ENCODE results near the gene NSMF.
"Not testable (repeated sequence)": the region's sequence is repeated elsewhere in the genome, so short reads cannot be mapped to it uniquely, and the experiment has no call there.

Gene NSMF

DNA sequence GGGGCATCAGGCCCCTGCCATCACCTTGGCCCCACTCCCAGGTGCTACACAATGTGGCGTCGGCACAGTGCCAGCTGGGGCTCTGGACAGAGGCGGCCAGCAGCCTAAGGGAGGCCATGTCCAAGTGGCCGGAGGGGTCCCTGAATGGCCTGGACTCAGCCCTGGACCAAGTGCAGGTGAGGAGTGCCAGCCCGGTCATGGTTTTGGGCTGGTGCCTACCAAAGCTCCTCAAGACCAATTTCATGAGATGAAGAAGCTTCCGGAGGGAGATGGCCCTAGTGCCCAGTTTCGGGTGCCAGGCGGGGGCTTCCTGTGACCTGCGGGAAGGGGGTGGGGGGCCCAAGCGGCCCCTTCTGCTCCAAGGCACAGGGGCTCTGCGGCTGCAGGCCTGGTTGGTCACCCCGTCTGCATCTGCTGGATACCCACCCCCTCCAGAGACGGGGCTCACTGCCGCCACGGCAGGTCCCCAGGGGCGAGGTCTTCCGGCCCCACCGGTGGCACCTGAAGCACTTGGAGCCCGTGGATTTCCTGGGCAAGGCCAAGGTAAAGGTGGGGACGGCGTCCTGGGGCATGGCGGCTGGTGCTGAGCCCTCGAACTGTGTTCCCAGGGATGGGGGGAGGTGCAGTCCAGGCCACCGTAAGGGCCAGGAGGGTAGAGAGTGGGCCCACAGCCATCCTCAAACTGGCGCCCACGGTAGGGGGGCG, 30.1 kb downstream of the NSMF start:
- DNase-seq, result no peak

DNA sequence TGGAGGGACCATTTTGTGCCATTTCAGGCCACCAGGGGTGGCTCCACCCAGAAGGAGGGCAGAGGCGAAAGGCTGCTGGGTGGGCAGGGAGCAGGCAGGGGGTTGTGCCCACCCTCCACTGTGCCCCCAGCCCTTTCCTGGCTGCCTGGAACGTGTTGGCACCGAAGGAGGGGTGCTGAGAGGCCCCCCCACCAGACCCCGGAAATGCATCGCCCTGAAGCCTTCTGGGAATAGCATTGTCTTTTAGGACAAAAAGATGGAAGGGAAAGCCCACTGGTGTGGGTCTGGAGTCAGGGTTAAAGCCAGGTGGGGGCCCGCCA, 30.9 kb downstream of the NSMF start:
- DNase-seq, result no peak

DNA sequence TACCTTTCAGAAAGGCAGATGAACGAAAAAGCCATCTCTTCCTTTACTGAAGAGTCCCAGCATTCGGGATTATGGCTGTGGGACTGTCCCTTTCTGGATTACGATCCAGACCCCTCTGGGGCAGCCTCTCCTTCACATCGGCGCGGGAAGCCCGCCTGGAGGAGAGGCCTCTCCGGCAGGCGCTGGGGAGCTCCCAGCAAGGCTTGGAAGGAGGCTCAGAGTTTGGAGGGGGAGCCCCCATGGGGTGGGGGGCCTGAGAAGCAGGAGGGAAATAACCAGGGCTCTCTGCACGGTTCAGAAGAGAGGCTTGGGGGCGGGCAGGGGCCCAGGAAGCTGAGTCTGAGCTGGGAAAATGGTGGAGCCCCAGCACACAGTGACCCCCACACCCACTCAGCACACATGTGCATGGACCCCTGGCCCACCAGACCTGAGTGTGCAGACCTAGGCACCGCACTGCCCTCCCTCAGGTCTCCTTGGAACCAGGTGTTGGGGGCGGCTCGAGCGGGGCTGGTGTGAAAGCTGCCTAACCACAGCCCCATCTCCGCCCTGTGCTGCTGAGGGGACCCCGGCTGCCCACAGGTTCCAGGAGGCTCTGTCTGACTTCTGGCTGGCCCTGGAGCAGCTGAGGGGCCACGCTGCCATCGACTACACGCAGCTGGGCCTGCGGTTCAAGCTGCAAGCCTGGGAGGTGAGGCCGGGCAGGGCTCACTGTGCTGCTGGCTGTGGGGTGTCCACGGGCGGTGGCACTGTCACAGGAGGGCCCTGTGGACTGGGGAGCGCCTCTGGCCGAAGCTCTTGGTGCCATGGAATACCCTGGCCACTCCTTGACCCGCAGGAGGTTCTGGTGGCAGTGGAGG, 31.5 kb downstream of the NSMF start:
- no peak for DNase-seq

DNA sequence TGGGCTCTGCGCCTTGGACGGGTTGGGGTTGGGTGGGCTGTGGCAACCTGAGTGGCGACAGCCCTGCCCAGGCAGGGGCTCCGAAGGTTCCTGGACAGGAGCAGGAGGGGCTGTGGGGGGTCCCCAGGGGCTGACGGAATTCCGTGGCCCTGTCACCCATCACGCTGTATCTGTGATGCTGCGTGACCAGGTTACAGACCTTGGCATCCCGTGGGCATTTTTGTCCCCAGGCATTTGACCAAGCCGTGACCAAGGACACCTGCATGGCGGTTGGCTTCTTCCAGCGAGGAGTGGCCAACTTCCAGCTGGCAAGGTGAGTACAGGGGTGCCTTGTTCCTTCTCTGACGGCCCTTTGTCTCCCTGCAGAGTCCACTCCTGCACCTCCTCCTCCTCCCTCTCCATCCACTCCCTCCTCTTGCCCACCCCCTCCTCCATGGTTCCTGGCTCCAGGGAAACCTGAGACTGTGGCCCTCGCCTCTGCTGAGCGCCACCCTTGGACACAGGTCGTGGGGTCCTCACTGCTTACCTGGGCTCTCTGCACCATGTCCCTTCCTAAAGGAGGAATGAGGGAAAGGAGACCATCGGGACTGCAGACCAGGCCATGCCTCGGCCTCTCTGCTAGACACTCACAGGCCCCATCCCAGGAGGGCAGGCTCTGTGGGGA, 33.0 kb downstream of the NSMF start:
- DNase-seq, result no peak

DNA sequence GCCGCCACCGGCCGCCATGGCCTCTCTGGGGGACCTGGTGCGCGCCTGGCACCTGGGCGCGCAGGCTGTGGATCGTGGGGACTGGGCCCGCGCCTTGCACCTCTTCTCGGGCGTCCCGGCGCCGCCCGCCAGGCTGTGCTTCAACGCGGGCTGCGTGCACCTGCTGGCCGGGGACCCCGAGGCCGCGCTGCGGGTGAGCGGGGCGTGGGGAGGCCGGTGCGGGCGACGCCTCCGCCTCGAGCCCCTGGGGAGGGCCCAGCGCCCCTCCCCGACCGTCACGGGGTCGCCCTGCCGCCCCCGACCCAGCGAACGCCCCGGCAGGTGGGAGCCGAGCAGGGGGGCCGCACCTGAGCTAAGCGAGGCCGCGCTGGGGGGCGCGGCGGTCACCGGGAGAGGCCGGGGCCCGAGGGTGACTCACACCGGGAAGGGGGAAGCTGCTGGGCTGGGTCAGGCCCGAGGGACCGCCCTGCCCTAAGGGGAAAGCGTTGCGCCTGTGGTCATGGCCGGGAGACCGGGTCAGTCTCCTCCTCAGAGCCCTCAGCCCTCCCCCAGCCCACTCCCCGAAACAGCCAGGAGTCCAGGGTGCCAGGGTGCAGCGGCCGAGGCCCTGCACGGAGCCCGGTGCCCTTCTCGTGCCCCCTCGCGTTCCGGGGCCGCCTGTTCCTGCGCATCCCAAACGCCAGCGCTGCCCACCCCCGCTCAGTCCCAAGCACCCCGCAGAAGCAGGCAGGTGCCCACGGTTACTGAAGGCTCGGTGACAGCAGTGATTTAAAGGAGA, 35.4 kb downstream of the NSMF start:
- no peak for DNase-seq

DNA sequence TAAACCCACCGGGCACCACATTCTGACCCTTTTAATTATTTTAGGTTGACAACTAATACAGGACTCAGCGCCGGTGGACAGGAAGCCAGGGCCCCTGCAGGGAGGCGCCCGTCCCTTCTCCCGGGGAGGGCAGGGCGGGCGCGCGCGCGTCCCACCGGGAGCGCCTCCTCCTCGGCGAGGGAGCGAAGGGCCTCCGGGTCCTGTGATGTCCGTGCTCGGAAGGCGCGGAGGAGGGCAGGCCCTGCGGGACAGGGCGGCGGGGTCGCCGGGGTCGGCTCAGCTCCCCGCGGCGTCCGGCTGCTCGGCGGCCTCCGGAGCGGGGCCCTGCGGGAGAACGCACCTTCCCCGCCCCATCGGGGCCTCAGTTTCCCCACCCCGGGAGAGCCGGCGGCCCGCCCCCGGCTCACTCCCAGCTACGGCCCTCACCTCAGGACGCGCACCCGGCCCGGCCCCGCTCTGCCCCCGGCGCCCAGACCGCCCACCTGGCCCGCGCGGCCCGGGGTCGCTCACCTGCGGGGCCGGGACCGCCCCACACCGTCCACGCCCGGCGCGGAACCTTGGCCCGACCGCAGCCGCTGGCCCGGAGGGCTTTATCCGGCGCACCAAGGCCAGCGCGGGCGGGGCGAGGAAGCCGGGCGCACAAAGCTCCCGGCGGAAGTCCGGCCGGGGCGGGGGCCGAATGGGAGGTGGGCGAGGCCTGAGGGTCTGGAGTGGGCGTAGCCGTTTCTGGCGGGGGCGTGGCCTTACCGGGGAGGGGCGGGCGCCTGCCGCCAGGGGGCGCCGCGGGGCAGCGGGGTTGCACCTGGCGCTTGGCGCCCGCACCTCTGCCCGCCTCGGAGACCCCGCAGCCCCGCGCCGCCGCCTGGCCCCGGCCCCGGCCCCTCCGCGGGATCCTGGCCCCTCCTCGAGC, 36.3 kb downstream of the NSMF start, which contains the start of the genes EXD3 and NOXA1:
Gene EXD3 (minus strand): TSS at position 559 of the 910 bp plus-strand sequence. CDS start 27,805 bp downstream, outside the sequence.
Gene NOXA1 (plus strand): TSS at position 790 of the 910 bp plus-strand sequence. CDS start 137 bp downstream, outside the sequence.
- DNase-seq, result peak; percentile 93

DNA sequence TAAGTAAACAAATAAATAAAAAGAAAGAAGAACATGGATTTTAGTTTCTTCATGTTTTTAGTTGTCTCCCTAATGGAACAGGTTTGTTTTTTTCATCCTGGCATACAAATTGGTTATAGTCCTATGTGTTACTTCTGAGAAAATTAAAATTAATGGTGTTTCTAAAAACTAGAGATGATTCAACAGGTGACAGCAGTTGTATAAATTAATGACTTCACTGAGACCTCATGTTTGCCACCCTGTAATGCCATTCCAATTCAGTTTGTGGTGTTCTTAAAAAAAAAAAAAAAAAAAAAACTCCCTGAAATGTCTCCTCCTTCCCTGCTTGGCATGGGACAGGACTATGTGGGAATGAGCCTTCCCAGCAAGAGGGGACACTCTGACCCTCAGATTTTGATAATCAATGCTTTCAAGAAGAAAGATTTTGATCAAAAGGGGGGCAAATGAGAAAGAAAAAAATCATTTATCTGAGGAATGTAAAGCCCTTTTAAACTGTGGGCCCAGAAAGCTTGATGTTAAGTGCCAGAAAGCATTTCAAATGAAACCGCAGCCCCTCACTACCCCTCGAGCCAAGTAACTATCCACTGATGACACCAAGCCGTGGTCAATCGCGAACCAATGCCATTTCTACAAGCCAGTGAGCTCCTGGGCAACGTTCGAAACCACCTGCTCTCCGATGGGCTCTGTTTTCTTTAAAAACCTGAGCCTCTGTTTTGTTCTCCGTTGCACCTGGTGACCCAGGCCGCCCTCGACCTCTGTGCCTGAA, 37.1 kb downstream of the NSMF start:
- no peak for DNase-seq

DNA sequence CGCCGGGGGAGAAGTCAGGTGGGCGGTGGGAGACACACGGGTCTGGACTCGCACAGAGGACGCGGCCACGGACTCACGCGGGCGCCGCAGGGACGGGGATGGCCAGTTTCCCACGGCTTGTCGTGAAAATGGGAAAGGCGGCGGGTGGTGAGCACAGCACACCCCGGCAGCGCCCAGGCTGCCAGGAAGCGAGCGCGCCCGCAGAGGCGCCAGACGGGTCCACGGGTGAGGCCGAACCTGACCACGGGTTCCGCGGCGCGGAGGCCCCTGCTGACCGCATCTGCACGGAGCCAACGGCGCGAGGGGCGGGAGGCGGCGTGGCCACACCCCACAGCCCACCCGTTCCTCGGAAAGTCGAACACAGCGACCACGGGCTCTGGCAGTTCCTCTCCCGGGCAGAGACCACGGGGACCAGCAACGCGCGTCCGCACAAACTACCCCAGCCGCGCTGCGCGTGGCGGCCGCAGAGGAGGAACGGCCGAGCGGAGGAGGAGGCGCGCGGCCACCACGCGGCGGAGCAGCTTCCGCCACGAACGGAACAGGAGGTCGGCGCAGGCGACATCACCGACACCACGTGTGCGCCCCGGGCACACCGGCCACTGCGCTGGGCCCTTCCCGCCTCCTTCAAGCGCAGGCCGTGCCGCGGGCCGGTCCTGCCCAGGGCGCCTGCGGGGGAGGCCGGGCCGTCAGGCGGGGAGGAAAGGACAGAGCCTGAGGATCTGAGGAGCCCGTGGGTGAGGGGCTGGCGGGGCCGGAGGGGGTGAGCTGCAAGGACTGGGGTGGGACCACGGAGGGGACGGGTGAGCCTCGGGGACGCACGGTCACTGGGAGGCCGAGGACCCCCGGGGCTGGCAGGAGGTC, 41.7 kb downstream of the NSMF start:
- DNase-seq, result peak; percentile 24

DNA sequence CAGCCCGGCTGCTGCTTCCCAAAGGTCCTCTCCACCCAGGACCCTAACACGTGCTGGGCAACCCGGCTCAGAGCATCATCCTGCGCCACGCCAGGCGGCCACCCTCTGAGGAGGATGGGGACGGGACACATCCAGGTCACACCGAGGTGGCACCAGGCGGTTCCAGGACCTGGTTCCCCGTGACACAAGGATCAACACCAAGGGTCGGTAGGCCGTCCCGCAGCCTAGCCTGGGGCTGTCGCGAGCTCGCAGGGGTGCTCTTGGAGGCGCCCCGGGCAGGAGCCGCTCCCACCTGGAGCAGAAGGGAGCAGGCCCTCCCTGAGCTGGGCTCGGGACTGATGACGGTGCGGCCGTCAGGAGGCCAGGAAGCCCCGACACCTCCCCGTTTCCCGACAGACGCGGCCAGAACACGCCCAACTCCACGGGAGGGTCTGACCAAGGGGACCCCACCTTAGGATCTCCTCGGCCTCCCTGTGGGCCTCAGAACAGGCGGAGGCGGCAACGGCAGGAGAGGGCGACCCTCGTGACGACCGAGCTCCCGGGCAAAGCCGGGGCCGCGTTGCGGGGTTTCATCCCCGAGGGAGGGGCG, 42.5 kb downstream of the NSMF start:
- no peak for DNase-seq

DNA sequence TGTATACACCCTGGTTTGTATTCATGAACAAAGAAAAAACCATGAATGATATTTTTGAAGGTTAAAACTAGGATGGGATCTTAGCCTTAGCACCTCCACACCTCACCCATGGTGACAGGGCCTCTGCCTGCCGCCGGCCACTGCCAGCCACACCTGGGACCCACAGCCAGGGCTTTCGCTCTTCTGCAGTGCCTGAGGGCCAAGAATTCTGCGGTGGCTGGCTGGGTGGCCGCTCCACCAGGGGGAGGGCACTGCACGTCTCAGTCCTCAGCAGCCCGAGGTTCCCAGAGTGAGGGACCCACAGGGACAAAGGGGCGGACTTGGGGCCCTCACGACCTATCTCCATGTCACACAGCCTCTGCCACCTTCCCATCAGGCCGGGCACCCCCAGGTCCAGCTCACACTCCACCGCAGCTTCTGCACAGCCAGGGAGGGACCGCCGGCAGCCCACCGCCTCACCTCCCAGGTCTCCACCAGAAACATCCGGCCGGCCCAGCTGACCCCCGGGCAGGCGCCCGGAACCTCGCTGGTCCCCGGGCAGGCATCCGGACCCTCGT, 43.0 kb downstream of the NSMF start:
- DNase-seq, result no peak

DNA sequence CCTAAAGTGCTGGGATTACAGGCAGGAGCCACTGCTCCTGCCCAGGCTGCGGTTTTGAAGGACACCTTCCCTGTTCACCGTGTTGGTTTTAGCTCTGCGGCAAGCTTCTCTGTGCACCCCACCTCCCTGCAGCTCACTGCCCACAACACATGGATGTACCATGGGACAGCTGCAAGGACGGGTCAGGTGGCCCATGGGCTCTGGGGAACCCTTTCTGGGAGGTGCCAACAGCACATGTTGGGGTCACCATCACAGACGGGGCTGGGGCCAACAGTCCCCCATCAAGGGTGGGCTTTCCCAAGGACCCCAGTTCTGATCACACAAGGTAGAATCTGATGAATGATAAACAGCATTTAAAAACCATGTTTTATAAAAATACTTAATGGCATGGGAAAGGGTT, 43.7 kb downstream of the NSMF start:
- DNase-seq, result no peak

DNA sequence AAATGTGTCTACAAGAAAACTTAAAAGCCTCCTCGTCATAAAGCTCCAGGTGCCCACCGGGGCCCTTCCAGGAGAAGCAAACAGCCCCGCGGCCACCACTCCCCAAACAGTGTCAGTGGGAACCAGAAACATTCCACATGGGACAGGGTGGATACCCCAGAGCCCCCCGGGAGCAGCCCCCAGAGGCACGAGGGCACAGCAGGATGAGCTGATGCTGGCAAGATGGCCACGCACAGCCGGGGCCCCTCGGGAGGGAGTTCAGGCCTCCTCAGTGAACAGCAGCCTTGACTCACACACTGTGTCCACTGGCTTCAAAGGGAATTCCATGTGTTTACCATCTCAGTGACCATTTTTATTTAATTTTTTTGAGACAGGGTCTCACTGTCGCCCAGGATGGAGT, 46.7 kb downstream of the NSMF start:
- DNase-seq, result no peak

DNA sequence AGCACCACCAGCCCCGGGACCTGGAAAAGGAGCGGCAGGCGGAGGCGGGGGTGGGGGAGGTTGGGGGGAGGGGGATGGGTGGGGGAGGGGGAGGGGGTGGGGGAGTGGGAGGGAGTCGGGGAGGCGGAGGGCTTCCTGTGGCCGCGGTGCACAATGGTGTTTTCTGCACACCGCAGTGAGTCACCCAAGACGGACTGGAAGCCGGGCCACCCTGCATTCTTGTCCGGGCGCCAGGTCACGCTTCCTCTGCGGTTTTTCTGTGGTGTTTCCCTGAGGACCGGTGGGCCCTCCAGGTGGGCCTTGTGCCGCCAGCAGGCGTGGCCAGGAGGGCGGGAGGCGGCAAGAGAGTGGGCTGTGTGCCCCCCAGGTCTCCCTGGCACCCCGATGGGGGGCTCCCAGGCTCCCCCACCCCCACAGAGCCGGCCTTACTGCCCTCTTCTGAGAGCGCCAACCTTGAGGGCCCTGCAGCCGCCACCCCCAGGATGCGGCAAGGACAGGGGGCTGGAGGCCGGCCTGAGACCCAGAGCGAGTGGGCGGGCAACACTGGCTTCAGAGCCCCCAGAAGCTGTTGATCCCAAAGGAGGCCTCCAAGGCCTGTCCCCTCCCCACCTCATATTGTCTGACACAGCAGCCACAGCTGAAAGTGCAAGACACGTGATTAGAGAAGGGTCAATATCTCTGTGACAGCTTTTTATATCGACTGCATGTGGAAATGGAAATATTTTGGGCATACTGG, 47.3 kb downstream of the NSMF start:
- peak; percentile 52 for DNase-seq

DNA sequence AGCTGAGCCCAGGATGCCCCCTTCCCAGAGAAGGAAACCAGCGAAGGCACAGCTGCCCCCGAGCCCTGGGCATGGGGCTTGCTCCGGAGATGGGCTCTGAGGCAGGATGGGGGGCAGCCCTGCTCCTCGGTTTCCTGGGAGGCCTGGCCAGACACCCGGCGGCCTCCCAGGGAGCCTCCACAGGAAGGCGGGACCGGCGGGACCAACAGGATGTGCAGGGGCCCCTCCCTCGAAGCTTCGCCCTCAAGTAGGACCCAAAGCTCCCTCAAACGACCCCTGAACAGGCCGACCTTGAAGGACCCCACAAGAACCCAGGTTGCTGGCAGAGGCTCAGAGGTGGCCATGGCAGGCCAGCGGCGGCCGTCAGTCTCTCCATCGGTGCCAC, 47.9 kb downstream of the NSMF start:
- DNase-seq, result peak; percentile 13

DNA sequence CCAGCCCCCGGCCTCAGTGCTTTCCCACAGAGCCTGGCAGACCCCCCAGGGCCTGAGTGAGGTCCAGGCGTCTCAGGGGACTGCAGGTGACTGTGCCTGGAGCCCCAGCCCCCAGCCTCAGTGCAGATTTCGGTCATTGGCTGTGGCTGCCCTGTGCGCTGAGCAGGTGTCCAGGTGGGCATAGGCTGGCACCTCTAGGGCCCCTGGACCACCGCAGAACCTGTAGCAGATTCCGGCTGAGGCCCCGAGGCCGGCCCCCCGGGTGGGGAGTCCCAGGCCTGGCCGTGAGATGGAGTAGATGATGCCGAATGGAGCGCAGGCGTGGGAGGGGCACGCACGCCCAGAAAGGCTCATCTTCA, 48.3 kb downstream of the NSMF start:
- DNase-seq, result no peak

DNA sequence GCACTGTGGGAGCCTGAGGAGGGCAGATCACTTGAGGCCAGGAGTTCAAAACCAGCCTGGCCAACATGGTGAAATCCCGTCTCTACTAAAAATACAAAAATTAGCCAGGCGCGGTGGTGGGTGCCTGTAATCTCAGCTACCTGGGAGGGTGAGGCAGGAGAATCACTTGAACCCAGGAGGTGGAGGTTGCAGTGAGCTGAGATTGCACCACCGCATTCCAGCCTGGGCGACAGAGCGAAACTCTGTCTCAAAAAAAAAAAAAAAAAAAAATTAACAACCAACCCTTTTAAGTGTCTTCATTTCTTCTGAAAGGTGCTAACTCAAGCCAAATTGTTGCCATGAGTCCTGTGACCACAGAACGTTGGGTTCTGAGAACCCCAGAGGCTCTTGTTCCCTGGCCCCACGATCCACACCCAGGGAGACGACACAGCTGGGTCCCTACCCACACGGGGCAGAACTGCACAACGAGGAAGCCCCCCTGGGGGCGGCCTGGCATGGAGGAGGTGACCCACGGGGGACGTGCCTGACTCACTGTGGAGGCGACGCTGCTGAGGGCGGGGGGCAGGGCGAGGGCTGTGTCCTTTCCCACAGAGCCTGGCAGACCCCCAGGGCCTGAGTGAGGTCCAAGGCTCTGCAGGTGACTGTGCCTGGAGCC, 48.8 kb downstream of the NSMF start:
- not testable (repeated sequence) for DNase-seq

DNA sequence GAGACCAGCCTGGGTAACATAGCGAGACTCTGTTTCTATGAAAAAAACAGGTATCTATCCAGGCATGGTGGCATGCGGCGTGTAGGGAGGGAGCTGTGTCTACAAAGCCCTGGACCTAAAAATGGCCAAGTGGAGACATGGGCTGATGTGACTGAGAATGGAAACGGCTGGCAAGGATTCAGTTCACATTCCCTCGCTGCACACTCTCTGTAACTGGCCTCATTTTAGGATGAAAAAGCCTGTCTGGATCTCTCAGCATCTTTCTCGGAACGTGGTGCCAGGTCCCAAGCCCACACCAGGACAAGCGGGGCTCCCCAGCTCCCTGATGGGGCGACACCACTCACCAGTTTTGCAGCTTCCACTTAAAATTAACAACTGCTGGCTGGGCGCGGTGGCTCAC, 49.6 kb downstream of the NSMF start:
- DNase-seq, result no peak
